ENCODE results near the gene RPTOR. TPM values are rescaled to one million over a fixed set of nuclear protein-coding genes. Genes with fewer than 3 reads are reported as not detected.

The RPTOR gene
- total and polyA plus RNA-seq, 2 donors (not counting 3 experiments of a cell fraction or from before 2014, with no cell fraction given), result 10.7 to 41.8 TPM

DNA sequence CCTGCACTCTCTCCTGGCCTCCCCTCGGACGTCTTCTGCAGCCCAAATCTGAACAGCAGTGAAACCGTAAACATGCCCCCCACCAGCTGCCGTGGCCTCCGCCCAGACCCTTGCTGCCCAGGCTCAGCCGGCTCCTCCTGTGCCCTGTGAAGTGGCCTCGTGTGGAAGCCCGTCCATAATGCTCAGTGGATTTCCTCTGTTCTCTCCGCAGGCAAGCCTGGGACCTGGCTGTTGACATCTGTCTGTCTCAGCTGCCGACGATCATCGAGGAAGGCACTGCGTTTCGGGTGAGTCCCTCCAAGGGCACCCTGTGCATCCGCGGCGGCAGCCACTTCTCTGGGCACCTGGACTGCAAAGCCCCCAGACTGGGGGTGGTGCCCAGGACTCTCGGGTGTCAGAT lies 293.1 kb downstream of the RPTOR start:
- intact Hi-C loops (cut with micrococcal nuclease), result loop anchor here (10.0 kb wide), 1 partner anchor 293 kb away; the partner anchor contains the start of gene RPTOR
- H3K9me1 ChIP-seq (replicated peaks; ENCODE audit: control insufficient read depth, extremely low read depth, insufficient read depth, low read length), result no peaks in the 10 kb centered on the region
- H3K79me2 ChIP-seq (ENCODE audit: control insufficient read depth, insufficient read depth, low read length), result no peaks in the 10 kb centered on the region
- no TSS peak for BruUV-seq (replicated peaks)
- H3K27ac ChIP-seq (ENCODE audit: insufficient read depth, low read depth, low read length), result no peak overlapping the region
- H3K36me3 ChIP-seq (ENCODE audit: control insufficient read depth in 2 of 2, extremely low read depth in 1 of 2, insufficient read depth in 2 of 2, low read length in 2 of 2), result no peaks in the 10 kb centered on the region
- dilution Hi-C loops (cut with MboI; ENCODE audit: extremely low pct_ligation_motif_present, low sequenced_read_pairs), result no loop called here
- no peaks in the 10 kb centered on the region for H3K9me3 ChIP-seq (replicated peaks; ENCODE audit: control insufficient read depth, insufficient read depth, low read length)
- H3K27me3 ChIP-seq (ENCODE audit: control insufficient read depth in 2 of 2, insufficient read depth in 2 of 2, low read length in 2 of 2), result no peaks in the 10 kb centered on the region
- CTCF ChIA-PET, result no interaction called here
- no peak overlapping the region for H3K9ac ChIP-seq (replicated peaks; ENCODE audit: extremely low read depth, insufficient read depth, low read length)
- POLR2A ChIA-PET, result no interaction called here
- TF ChIP-seq JUN (IDR thresholded peaks at IDR 0.05; ENCODE audit: borderline replicate concordance, insufficient read depth, insufficient read length, low read depth), result no peak
- no peak for TF ChIP-seq MYC (IDR thresholded peaks at IDR 0.05; ENCODE audit: low read depth, low read length)
- TF ChIP-seq, protein P1, sequence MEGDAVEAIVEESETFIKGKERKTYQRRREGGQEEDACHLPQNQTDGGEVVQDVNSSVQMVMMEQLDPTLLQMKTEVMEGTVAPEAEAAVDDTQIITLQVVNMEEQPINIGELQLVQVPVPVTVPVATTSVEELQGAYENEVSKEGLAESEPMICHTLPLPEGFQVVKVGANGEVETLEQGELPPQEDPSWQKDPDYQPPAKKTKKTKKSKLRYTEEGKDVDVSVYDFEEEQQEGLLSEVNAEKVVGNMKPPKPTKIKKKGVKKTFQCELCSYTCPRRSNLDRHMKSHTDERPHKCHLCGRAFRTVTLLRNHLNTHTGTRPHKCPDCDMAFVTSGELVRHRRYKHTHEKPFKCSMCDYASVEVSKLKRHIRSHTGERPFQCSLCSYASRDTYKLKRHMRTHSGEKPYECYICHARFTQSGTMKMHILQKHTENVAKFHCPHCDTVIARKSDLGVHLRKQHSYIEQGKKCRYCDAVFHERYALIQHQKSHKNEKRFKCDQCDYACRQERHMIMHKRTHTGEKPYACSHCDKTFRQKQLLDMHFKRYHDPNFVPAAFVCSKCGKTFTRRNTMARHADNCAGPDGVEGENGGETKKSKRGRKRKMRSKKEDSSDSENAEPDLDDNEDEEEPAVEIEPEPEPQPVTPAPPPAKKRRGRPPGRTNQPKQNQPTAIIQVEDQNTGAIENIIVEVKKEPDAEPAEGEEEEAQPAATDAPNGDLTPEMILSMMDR (IDR thresholded peaks at IDR 0.05; ENCODE audit: extremely low read depth in 1 of 2, insufficient read depth in 1 of 2, low read depth in 1 of 2, low read length in 2 of 2), result no peak
- TF ChIP-seq POLR2A (IDR thresholded peaks at IDR 0.05; ENCODE audit: low read depth, low read length), result no peak
- TF ChIP-seq FOS (IDR thresholded peaks at IDR 0.05; ENCODE audit: borderline replicate concordance, insufficient read depth, low read length), result no peak
- TF ChIP-seq POLR2AphosphoS5 (IDR thresholded peaks at IDR 0.05; ENCODE audit: insufficient read depth, low read depth, low read length), result no peak
- TF ChIP-seq, protein P2, sequence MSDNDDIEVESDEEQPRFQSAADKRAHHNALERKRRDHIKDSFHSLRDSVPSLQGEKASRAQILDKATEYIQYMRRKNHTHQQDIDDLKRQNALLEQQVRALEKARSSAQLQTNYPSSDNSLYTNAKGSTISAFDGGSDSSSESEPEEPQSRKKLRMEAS (IDR thresholded peaks at IDR 0.05; ENCODE audit: insufficient read depth, insufficient read length), result no peak
- TF ChIP-seq EZH2 (IDR thresholded peaks at IDR 0.05; ENCODE audit: borderline replicate concordance, low read depth, low read length, severe bottlenecking), result no peak
- TF ChIP-seq GATA2 (IDR thresholded peaks at IDR 0.05; ENCODE audit: insufficient read depth, insufficient read length, low read depth, low read length), result no peak
- DNase-seq (ENCODE audit: low read depth, low spot score) (no peak), FAIRE-seq (no peak)
- H2AFZ ChIP-seq (ENCODE audit: low read depth, low read length), result no peak overlapping the region
- no peaks in the 10 kb centered on the region for H4K20me1 ChIP-seq (replicated peaks; ENCODE audit: control insufficient read depth, extremely low read depth, insufficient read depth, low read length)
- H3K4me3 ChIP-seq (replicated peaks in 1 of 3; ENCODE audit: insufficient read depth in 1 of 3, low read depth in 1 of 3, low read length in 3 of 3), result no peak overlapping the region
- H3K4me2 ChIP-seq (ENCODE audit: insufficient read depth, low read length), result no peak overlapping the region
- peaks cover 6% of the 10 kb centered on the region for H3K4me1 ChIP-seq (ENCODE audit: control insufficient read depth, extremely low read depth, insufficient read depth, low read length)

Measured in endothelial cell of umbilical vein (primary cell).